ENCODE data around the gene PHLPP1.
"Not testable (repeated sequence)": the region's sequence is repeated elsewhere in the genome, so short reads cannot be mapped to it uniquely, and the experiment has no call there.

Gene PHLPP1

DNA sequence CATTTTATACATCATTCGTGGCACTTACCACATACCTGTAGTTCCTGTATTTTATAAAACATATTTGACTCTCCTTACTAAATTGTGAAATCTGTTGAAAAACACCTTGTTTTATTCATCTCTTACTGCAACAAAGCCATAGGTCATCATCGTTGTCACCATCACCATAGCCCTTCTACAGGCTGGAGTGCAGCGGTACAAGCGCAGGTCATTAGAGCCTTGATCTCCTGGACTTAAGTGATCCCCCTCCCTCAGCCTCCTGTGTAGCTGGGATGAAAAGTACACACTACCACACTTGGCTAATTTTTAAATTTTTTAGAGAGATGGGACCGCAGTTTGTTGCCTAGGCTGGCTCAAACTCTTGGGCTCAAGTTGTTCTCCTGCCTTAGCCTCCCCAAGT, 184.2 kb downstream of the PHLPP1 start:
- DNase-seq = no peak

DNA sequence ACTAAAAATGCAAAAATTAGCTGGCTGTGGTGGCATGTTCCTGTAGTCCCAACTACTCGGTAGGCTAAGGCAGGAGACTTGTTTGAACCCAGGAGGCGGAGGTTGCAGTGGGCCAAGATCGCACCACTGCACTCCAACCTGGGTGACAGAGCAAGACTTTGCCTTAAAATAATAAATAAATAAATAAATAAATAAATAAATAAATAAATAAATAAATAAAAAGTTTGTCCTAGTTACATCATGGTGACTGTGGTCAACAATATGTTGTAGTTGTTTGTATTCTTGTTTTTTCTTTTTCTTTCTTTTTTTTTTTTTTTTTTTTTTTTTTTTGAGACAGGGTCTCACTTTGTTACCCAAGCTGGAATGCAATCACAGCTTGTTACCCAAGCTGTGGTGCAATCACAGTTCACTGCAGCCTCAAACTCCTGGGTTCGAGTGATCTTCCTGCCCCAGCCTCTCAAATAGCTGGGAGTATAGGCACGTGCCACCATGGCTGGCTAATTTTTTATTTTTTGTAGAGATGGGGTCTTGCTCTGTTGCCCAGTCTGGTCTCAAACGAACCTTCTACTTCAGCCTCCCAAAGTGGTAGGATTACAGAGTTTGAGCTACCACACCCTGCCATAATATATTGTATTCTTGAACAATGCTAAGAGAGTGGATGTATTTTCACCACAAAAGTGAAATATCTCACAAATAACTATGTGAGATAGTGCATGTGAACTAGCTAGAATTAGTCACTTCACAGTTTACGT, 185.0 kb downstream of the PHLPP1 start:
- no peak for DNase-seq

DNA sequence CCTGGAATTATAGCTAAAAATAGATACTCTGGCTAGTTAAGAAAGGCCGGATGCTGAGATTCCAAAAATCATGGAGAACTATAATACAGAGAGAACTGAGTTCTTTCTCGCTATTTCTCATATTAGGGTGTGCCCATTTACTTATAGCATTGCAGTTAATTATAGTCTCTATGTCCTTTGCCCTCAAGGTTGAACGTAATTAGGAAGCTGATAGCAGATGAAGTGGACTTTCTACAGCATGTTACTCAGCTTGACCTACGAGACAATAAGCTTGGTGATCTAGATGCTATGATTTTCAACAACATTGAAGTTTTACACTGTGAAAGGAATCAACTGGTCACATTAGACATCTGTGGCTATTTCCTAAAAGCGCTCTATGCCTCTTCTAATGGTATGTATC, 187.4 kb downstream of the PHLPP1 start:
- DNase-seq = no peak

GRCh38 chr18:62904396-62905285, 189.3 kb downstream of the PHLPP1 start:
- no peak for DNase-seq

DNA sequence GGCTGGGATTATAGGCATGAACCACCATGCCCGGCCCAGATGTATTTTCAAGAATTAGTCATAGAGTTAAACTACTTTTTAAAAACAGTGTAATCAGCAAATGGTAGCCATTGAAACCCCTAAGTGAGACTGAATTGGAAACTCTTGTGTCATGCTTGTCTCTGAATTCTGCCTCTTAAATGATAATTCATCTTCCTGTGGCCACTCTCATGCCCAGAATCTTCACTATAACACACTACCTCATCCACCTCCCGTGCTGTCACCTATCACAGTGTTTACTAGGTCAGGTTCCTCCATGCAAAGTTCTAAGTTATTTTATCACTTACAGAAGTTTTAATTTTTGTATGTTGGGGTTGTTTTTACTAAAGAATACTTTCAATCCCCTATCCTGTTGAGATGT, 197.5 kb downstream of the PHLPP1 start:
- DNase-seq = no peak

GRCh38 chr18:62913824-62914223, 198.5 kb downstream of the PHLPP1 start:
- not testable (repeated sequence) for DNase-seq

DNA sequence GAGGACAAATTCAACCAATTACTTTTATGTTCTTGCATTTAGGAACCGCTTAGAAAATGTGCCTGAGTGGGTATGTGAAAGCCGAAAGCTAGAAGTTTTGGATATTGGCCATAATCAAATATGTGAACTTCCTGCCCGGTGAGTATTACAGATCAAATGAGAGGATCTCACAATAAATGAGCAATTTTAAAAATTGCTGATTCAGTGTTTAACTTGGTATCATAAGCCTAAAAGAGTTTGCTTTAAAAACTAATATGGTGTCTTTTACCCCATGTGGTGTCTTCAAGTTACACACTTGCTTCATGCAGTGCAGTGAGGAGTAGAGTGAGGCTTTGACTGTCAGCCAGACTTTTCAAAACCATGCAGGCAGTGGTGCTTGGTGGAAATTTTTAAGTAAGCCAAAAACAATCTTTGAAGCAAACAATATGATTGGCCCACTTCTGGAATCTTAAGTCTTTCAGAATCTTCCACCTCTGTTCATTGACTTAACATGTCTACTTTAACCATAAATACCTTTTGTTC, 199.6 kb downstream of the PHLPP1 start:
- DNase-seq = no peak

DNA sequence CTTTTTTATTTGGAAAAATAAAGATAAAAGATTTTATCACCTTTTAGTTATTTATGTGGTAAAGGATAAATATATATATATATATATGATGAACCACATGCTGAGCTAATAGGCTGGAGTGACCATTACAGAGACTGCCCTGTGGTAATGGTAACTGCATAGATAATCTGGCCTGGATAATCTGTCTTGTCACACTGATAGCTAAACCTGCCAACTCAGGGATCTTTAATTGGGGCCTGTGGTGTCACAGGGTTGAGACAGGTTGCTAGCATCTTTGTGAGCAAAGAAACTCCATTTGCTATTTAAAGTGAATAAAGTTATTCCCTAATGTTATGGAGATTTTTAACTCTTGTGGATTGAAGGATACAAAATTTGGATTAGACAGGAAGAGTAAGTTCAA, 203.0 kb downstream of the PHLPP1 start:
- no peak for DNase-seq

- DNase-seq = no peak
Measured at GRCh38 chr18:62919109-62919838, 203.9 kb downstream of the PHLPP1 start.

GRCh38 chr18:62925031-62925688, 209.8 kb downstream of the PHLPP1 start:
- no peak for DNase-seq

DNA sequence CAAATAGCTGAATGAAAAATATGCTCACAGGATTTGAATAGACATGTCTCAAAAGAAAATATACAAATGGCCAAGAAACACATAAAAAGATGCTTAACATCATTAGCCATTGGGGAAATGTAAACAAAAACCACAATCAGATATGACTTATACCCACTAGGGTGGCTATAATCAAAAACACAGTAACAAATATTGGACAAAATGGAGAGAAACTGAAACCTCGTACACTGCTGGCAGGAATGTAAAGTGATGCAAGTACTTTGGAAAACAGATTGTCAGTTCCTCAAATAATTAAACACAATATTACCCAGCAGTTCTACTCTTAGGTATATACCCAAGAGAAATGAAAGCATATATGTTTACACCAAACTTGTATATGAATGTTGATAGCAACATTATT, 213.0 kb downstream of the PHLPP1 start:
- DNase-seq = no peak

GRCh38 chr18:62933261-62933887, 218.0 kb downstream of the PHLPP1 start:
- DNase-seq = no peak

GRCh38 chr18:62935994-62936393, 220.7 kb downstream of the PHLPP1 start:
- no peak for DNase-seq

DNA sequence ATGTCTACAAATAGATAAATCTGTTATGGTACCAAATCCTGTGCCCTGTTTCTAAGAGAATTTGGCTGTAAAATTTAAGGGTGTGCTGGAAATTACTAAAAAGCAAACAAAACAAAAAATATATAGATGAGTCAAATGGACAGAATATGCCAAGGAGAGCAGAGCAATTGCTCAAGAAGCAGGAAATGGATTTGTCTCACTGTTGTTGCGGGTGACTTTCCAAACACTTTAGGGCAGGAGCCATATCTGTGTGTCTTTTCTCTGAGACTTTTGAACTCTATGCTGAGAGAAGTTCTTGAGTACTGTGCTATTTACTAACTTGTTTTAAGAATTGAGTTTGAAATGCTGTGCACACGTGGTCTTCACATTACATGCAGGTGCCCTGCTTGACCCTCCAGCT, 221.7 kb downstream of the PHLPP1 start:
- DNase-seq = no peak

GRCh38 chr18:62938006-62938405, 222.7 kb downstream of the PHLPP1 start:
- DNase-seq = no peak

- DNase-seq = no peak
Measured at GRCh38 chr18:62938487-62938886, 223.1 kb downstream of the PHLPP1 start.

GRCh38 chr18:62939433-62939832, 224.1 kb downstream of the PHLPP1 start:
- no peak for DNase-seq

- no peak for DNase-seq
Measured at GRCh38 chr18:62939926-62940325, 224.6 kb downstream of the PHLPP1 start.

DNA sequence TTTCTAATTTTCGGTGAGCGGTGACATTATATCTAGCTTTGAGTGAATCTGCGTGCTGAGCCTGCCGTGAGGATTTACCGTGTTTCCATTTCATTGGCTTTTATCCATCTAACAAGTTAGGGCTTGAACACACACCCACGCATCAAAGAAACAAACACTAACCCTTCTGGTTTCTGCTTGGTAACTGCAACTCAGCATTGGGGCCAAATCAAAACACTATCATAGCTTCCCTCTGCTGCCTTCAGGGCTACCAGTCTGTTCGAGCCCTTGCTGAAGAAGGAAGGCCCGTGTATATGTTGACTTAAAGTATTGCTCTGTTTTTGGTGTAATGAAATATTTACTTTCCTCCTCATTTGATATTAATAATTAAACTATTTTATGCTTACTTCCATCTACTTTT, 227.2 kb downstream of the PHLPP1 start:
- DNase-seq = no peak

- no peak for DNase-seq
Measured at GRCh38 chr18:62944454-62944853, 229.1 kb downstream of the PHLPP1 start.

- no peak for DNase-seq
Measured at GRCh38 chr18:62948788-62949187, 233.4 kb downstream of the PHLPP1 start.

GRCh38 chr18:62950246-62950645, 234.9 kb downstream of the PHLPP1 start:
- DNase-seq = no peak
